Astrocyte (in vitro differentiated cells and primary cell): ENCODE results near the gene SEMA4D. TPM values are rescaled to one million over a fixed set of nuclear protein-coding genes. Genes with fewer than 3 reads are reported as not detected.

Experiments
- DNase-seq: peaks from one replicate; pipeline ENCODE4 v3.0.0-alpha.2; 2010; ENCODE audit warnings: low read depth
- FAIRE-seq: peaks from 2 replicates; lab custom pipeline; 2011; peaks lifted over from hg19 to GRCh38; lab: Jason Lieb, UNC
- H2AFZ ChIP-seq: 2 replicates; pipeline ENCODE4 v1.6.0; 2012; ENCODE audit warnings: low read depth, low read length, inconsistent platforms
- H3K27ac ChIP-seq: 2 replicates; pipeline ENCODE4 v1.5.1; 2011; ENCODE audit warnings: low read depth, low read length, inconsistent platforms
- H3K27me3 ChIP-seq: 2 replicates; pipeline ENCODE4 v1.6.0; 2011; ENCODE audit warnings: low read length, inconsistent platforms; ENCODE audit not compliant: insufficient read depth
- H3K36me3 ChIP-seq: 2 replicates; pipeline ENCODE4 v1.5.1; 2011; ENCODE audit warnings: low read length, inconsistent platforms; ENCODE audit not compliant: insufficient read depth
- H3K4me1 ChIP-seq: 2 replicates; pipeline ENCODE4 v1.5.1; 2011; ENCODE audit warnings: low read length, inconsistent platforms; ENCODE audit not compliant: insufficient read depth
- H3K4me2 ChIP-seq: 2 replicates; pipeline ENCODE4 v1.6.0; 2012; ENCODE audit warnings: low read length, inconsistent platforms
- H3K4me3 ChIP-seq: 2 replicates; pipeline ENCODE4 v1.5.1; 2011; ENCODE audit warnings: low read depth, mild to moderate bottlenecking, low read length, inconsistent platforms; ENCODE audit not compliant: insufficient read depth
- H3K79me2 ChIP-seq: 2 replicates; pipeline ENCODE4 v1.6.0; 2012; ENCODE audit warnings: mild to moderate bottlenecking, low read length, inconsistent platforms; ENCODE audit not compliant: insufficient read depth
- H3K9ac ChIP-seq: 2 replicates; pipeline ENCODE4 v1.6.0; 2012; ENCODE audit warnings: mild to moderate bottlenecking, low read length, inconsistent platforms
- H3K9me3 ChIP-seq: 2 replicates; pipeline ENCODE4 v1.5.1; 2012; ENCODE audit warnings: low read depth, mild to moderate bottlenecking, low read length, inconsistent platforms; ENCODE audit not compliant: insufficient read depth
- H4K20me1 ChIP-seq: 2 replicates; pipeline ENCODE4 v1.6.0; 2012; ENCODE audit warnings: low read length, inconsistent platforms; ENCODE audit not compliant: insufficient read depth
- H3K27ac Mint-ChIP-seq: one replicate; pipeline ENCODE4 v1.8.0; 2021; ENCODE audit warnings: mild to moderate bottlenecking, mixed read lengths; ENCODE audit not compliant: unreplicated experiment
- H3K27me3 Mint-ChIP-seq: one replicate; pipeline ENCODE4 v1.8.0; 2021; ENCODE audit warnings: low read depth, mixed read lengths; ENCODE audit not compliant: unreplicated experiment
- H3K36me3 Mint-ChIP-seq: one replicate; pipeline ENCODE4 v1.8.0; 2021; ENCODE audit warnings: low read depth, mixed read lengths; ENCODE audit not compliant: unreplicated experiment
- H3K4me1 Mint-ChIP-seq: one replicate; pipeline ENCODE4 v1.8.0; 2021; ENCODE audit warnings: low read depth, mixed read lengths; ENCODE audit not compliant: unreplicated experiment
- H3K4me3 Mint-ChIP-seq: one replicate; pipeline ENCODE4 v1.8.0; 2021; ENCODE audit warnings: mild to moderate bottlenecking, moderate library complexity, mixed read lengths; ENCODE audit not compliant: unreplicated experiment
- H3K9me3 Mint-ChIP-seq: one replicate; pipeline ENCODE4 v1.8.0; 2021; ENCODE audit warnings: mild to moderate bottlenecking, mixed read lengths; ENCODE audit not compliant: unreplicated experiment
- CTCF ChIP-seq: IDR thresholded peaks from 2 replicates; pipeline ENCODE4 v1.5.1; 2011; ENCODE audit warnings: low read depth, mild to moderate bottlenecking, inconsistent platforms, low read length, moderate library complexity; ENCODE audit not compliant: insufficient read depth
- EZH2 ChIP-seq: IDR thresholded peaks from 2 replicates; pipeline ENCODE4 v1.6.1; 2012; ENCODE audit warnings: mild to moderate bottlenecking, low read length, inconsistent platforms; ENCODE audit not compliant: insufficient read depth
- total RNA-seq: library from RNA; stranded (reverse); gene quantifications from 2 replicates; pipeline ENCODE4 v1.2.1, GENCODE V29; 2021

SEMA4D gene
- total RNA-seq, 1 donor from 2014 or later = 6.2 TPM

- Histone ChIP-seq H3K4me3 (no peak overlapping the region), H3K9me3 (no peaks in the 10 kb centered on the region), H3K27me3 (no peaks in the 10 kb centered on the region), H3K79me2 (no peaks in the 10 kb centered on the region), H3K4me1 (no peaks in the 10 kb centered on the region), H3K27ac (no peak overlapping the region), H3K9ac (no peak overlapping the region), H3K4me2 (no peak overlapping the region), H2AFZ (no peak overlapping the region), H3K36me3 (no peaks in the 10 kb centered on the region), H4K20me1 (no peaks in the 10 kb centered on the region)
- TF ChIP-seq CTCF (no peak), EZH2 (no peak)
- FAIRE-seq (no peak), DNase-seq (no peak)
- Mint-ChIP-seq H3K9me3 (no peaks in the 10 kb centered on the region), H3K27ac (no peak overlapping the region), H3K4me3 (no peak overlapping the region), H3K36me3 (peaks cover 4% of the 10 kb centered on the region), H3K27me3 (peaks cover 6% of the 10 kb centered on the region), H3K4me1 (peaks cover 5% of the 10 kb centered on the region)
Observed at GRCh38 chr9:89394412-89394811, 103.5 kb downstream of the SEMA4D start.

GRCh38 chr9:89391585-89391984 lies 106.3 kb downstream of the SEMA4D start:
- Mint-ChIP-seq H3K27ac (no peak overlapping the region), H3K9me3 (no peaks in the 10 kb centered on the region), H3K36me3 (peaks cover 4% of the 10 kb centered on the region), H3K4me3 (no peak overlapping the region), H3K27me3 (no peaks in the 10 kb centered on the region), H3K4me1 (peaks cover 7% of the 10 kb centered on the region)
- Histone ChIP-seq H3K79me2 (no peaks in the 10 kb centered on the region), H3K36me3 (no peaks in the 10 kb centered on the region), H4K20me1 (no peaks in the 10 kb centered on the region), H3K4me2 (no peak overlapping the region), H3K27ac (no peak overlapping the region), H2AFZ (no peak overlapping the region), H3K27me3 (no peaks in the 10 kb centered on the region), H3K9ac (no peak overlapping the region), H3K9me3 (no peaks in the 10 kb centered on the region), H3K4me1 (no peaks in the 10 kb centered on the region), H3K4me3 (no peak overlapping the region)
- TF ChIP-seq EZH2 (no peak), CTCF (no peak)
- DNase-seq (no peak), FAIRE-seq (no peak)

GRCh38 chr9:89390578-89391116 lies 107.3 kb downstream of the SEMA4D start:
- H3K9me3 ChIP-seq = no peaks in the 10 kb centered on the region
- no peak overlapping the region for H3K27ac ChIP-seq
- no peaks in the 10 kb centered on the region for H3K36me3 ChIP-seq
- Mint-ChIP-seq H3K27ac (no peak overlapping the region), H3K9me3 (no peaks in the 10 kb centered on the region), H3K27me3 (no peaks in the 10 kb centered on the region), H3K4me1 (peaks cover 7% of the 10 kb centered on the region), H3K4me3 (no peak overlapping the region), H3K36me3 (peaks cover 10% of the 10 kb centered on the region)
- H3K27me3 ChIP-seq = no peaks in the 10 kb centered on the region
- H2AFZ ChIP-seq = no peak overlapping the region
- H3K4me3 ChIP-seq = no peak overlapping the region
- no peaks in the 10 kb centered on the region for H4K20me1 ChIP-seq
- DNase-seq (no peak), FAIRE-seq (no peak)
- H3K9ac ChIP-seq = no peak overlapping the region
- no peaks in the 10 kb centered on the region for H3K4me1 ChIP-seq
- no peak overlapping the region for H3K4me2 ChIP-seq
- TF ChIP-seq EZH2 = no peak
- no peak for TF ChIP-seq CTCF
- no peaks in the 10 kb centered on the region for H3K79me2 ChIP-seq
